Ecto neural progenitor cell (in vitro differentiated cells): ENCODE measurements around the gene RXFP4.
A peak's percentile ranks its signal among the peaks of the same experiment; 100 is the strongest.
"Not testable (repeated sequence)": the region's sequence is repeated elsewhere in the genome, so short reads cannot be mapped to it uniquely, and the experiment has no call there.

Experiments
- DNase-seq: peaks from one replicate; pipeline ENCODE4 v3.0.0-alpha.2; 2018; ENCODE audit warnings: low spot score

The RXFP4 gene

GRCh38 chr1:155930725-155931124, 10.7 kb upstream of the RXFP4 start:
- not testable (repeated sequence) for DNase-seq

- DNase-seq: no peak
Measured at GRCh38 chr1:155931332-155932038, 10.0 kb upstream of the RXFP4 start.

GRCh38 chr1:155932081-155932480, 9.4 kb upstream of the RXFP4 start:
- DNase-seq: no peak

GRCh38 chr1:155932487-155932886, 9.0 kb upstream of the RXFP4 start:
- no peak for DNase-seq

DNA sequence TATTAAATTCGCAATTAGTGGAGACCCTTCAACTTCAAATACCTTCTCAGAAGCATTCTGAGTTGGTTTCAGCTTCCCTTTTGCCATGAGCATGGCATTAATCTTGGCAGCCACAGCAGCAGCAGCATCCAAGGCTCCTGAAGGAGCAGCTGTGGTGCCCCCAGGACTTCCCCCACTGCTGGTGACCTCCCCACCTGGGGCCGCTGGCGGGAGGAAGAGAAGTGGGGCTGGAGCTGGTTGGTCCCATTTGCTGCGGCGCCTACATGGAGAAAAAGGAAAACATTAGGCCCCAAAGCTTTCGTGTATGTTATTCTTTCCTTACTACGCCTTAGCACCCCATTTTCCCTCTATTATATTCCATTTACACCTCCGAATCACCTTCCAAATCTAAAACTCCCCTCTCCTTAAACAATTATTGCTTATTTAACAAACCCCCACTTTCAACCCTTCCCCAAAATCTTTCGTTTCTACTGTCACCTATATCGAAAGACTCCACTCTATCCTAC, 7.8 kb upstream of the RXFP4 start:
- no peak for DNase-seq

- peak; percentile 93 for DNase-seq
Measured at GRCh38 chr1:155934097-155934935, 7.1 kb upstream of the RXFP4 start, which contains the start of gene KHDC4. Gene KHDC4 (minus strand): TSS chr1:155934413. CDS start chr1:155934373, 40 bp downstream.

DNA sequence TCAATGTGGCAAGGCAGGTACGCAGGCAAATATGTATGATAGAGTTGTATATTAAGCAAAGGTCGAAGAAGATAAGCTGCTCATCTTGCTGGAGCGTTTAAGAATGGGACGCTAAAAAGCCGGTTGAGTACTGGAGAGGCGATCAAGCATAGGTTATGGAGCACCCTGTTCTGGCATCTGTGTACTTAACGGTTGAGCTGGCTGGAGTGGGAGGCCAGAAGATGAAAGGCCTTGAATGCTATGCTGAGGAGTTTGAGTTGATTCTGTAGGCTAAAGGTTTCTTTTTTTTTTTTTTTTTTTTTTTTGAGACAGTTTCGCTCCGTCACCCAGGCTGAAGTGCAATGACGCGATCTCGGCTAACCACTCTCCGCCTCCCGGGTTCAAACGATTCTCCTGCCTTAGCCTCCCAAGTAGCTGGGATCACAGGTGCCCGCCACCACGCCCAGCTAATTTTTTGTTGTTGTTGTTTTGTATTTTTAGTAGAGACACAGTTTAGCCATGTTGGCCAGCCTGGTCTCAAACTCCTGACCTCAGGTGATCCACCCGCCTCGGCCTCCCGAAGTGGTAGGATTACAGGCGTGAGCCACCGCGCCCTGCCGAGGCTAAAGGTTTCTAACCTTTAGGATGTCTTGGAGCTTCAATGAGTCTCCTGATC, 6.4 kb upstream of the RXFP4 start:
- DNase-seq: no peak

GRCh38 chr1:155938220-155938627, 3.2 kb upstream of the RXFP4 start:
- no peak for DNase-seq

GRCh38 chr1:155940482-155940992, 901 bp upstream of the RXFP4 start:
- DNase-seq: no peak

DNA sequence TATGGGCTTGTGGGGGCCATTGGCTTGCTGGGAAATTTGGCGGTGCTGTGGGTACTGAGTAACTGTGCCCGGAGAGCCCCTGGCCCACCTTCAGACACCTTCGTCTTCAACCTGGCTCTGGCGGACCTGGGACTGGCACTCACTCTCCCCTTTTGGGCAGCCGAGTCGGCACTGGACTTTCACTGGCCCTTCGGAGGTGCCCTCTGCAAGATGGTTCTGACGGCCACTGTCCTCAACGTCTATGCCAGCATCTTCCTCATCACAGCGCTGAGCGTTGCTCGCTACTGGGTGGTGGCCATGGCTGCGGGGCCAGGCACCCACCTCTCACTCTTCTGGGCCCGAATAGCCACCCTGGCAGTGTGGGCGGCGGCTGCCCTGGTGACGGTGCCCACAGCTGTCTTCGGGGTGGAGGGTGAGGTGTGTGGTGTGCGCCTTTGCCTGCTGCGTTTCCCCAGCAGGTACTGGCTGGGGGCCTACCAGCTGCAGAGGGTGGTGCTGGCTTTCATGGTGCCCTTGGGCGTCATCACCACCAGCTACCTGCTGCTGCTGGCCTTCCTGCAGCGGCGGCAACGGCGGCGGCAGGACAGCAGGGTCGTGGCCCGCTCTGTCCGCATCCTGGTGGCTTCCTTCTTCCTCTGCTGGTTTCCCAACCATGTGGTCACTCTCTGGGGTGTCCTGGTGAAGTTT, 550 bp downstream of the RXFP4 start:
- no peak for DNase-seq

- DNase-seq: no peak
Measured at GRCh38 chr1:155942578-155943141, 1.2 kb downstream of the RXFP4 start.

GRCh38 chr1:155944444-155944799, 3.0 kb downstream of the RXFP4 start:
- no peak for DNase-seq

DNA sequence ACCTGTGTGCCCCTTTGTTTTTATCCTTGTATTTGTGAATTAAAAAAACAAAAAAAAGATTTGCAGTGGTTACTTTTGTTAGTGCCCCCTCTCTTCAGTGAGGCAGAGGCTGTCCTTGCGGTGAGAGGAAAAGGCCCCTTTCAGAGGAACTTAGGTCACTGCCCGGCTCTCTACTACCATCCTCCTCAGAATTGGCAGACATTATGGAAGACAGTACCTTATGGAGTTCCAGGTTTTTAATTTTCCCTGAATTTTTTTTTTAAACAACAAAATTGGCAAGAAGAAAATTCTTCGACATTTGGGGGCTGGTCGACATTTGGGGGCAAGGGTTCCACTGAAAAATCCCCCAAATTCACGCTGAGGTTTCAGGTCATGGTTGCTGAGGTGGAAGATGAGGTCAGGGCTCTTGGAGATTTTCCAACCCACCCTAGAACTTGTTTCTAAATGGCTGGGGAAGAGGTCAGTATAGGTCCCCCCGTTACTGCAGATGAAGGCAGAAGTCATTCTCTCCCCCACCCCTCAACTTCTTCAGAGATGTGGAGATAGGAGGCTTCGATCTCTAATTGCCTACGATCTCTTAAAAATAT, 5.3 kb downstream of the RXFP4 start:
- DNase-seq: no peak

DNA sequence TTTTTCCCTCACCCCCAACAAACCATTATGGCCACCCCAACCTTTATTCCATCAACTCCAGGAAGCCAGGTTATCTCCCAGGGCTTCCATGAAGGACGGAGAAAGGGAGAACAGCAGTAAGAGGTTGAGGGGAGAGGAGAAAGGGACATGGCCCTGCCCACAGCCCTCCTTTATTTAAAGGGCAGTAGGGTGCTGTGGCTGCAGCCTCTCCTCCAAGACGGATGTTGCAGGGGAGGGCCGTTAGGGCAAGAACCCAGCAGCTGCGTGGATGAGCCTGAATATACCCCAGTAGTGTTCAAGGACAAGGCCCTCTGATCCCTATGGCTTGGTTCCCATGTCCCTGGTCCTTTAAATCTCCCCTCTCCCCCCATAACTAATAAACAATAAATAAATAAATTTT, 5.9 kb downstream of the RXFP4 start:
- DNase-seq: no peak

DNA sequence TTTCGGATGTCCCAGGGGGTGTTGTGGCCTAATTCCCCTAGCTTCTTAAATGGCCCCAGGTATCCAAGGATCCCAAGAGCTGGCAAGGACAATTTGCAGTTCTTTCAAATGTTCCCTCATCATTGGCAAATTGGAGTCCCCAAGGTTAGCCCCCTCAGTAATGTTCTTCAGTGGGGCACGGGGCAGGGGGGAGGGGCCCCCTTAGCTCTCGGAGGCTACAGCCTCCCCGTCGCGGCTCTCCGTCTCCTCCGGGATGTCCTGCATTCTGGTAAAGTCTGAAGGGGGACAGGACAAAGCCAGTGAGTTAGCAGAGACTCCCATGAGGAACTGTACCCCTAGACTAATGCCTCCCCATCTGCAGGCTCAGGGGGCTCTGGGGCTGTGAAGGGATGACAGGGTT, 6.3 kb downstream of the RXFP4 start:
- DNase-seq: no peak

GRCh38 chr1:155950829-155951228, 9.4 kb downstream of the RXFP4 start:
- no peak for DNase-seq

DNA sequence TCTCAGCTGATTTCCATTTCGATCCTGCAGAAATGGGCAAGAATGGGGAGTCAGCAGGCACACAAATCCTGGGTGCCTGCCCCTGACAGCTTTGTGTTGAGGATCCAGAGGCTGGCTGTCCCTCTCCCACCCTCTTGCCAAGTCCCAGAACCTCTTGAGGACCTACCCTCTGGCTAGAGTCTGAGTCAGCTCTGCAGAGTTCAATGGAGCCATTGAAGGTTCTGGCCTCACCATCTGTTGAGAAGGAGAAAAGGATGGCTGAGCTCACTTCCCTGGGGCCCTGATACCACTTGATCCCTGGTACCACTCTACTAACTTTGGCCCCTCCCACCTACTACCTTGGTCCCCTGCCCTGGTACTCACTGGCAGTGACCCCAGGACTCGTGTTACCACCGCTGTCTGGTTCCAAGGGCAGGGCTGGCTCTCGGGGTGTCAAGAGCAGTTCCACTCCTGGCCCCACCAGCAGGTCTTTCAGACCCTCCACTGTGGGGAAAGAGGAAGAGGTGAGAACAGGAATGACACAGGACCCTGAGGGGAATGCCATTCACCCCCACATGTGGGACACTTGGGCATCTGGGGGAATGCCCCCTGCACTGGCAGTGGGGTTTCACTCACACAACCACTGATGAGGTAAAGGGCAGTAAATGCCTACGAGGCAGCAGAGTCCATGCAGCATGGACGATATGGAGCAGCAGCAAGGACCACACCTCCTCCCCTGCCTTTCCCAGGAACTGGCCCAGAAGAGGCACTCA, 10.5 kb downstream of the RXFP4 start:
- no peak for DNase-seq

DNA sequence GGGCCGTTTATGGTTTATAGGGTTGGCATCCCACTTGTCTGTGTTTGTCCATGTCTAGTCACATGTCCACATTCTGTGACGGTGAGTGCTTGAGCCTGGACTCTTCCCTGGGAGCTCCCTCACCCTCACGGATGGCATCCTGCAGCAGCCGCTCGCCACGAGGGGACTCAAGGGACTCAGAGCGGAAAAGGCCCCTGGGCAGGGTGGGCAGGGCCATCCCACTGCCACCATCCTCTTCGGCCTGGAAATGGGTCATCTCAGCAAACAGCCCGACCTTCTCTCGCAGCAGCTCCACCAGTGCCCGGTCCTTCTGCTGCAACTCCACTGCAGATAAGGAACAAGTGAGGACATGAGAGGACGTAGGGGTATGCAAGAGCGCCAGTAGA, 11.1 kb downstream of the RXFP4 start:
- DNase-seq: no peak

DNA sequence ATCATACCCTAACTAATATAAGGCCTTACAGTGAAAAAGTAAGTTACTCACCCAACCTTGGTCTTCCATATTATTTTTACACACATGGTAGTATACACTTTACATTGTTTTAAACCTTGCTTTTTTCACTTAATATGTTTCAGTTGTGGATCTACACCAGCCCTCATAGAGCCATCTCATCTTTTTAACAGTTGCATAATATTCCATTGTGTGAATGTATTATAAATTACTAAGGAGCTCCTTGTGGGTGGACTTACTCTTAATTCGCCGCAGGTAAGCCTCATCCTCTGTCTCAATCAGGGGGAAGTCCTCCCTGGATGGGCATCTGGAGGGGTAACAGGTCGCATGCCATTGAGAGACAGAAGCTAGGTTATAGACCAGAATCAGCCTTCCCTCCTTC, 13.2 kb downstream of the RXFP4 start:
- no peak for DNase-seq

DNA sequence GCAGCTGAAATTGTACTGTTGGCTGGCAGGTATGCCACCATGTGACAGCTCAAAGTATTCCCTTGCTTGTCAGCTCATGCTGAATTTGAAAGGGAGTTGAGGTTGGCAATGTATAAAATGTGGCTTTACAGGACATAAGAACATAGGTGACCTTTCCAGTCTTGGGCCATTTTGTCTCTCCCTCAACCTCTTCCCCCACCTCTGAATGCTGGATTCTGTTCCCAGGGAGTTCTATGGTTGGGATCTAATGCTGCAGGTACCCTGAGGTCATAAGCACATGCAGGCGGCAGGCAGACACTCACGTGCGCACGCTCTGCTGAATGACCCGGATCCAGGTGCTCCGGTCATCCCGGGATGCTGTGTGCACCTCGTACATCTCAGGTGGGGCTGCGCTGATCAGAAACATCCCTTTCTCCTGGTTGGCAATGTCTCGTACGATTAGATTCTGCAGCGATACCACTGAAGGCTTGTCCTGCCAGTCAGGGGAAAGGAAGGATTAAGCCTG, 16.0 kb downstream of the RXFP4 start:
- no peak for DNase-seq
